ENCODE data around the gene CTTNBP2.

Gene CTTNBP2

GRCh38 chr7:117782761-117783160 lies 90.5 kb downstream of the CTTNBP2 start:
- no peak for DNase-seq (ENCODE audit: low read depth)

DNA sequence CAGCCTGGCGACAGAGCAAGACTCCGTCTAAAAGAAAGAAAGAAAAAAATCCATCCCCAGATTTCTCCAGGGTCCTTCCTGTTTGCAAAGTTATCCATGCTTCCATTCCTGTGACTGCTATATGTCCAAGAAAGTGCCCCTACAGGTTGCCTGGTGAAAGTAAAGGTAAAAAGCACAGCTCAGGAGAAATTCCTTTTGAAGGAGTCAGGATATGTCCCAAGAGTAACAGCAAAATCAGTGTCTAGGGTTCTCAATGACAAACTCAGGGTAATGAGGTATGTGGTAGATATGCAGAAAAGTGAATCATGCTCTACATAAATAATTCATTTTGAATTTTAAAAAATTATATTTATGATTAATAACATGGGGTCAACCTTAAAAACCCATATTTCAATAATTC lies 91.5 kb downstream of the CTTNBP2 start:
- DNase-seq (ENCODE audit: low read depth): no peak

- no peak for DNase-seq (ENCODE audit: low read depth)
Measured at GRCh38 chr7:117780832-117781231, 92.4 kb downstream of the CTTNBP2 start.

GRCh38 chr7:117777335-117778142 lies 95.7 kb downstream of the CTTNBP2 start:
- DNase-seq (ENCODE audit: low read depth): no peak

GRCh38 chr7:117776224-117776623 lies 97.0 kb downstream of the CTTNBP2 start:
- DNase-seq (ENCODE audit: low read depth): no peak

DNA sequence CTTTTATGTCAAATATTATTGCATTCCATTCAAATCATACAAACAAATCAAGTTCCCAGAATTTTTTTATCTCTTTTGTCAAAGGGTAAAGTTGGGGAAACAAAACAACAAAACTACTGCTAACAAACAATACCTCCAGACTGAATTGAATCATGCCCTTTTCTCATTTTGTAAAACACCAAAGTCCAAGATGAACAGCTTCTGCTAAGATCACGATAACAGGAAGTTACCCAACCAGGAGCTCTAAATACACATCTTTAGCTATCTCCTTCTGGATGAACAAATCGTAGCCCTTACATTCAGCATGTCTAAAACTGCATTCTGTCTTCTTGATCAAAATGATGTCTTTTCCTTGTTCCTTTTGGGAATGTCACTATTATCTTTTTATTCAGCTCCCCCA lies 97.4 kb downstream of the CTTNBP2 start:
- DNase-seq (ENCODE audit: low read depth): no peak

DNA sequence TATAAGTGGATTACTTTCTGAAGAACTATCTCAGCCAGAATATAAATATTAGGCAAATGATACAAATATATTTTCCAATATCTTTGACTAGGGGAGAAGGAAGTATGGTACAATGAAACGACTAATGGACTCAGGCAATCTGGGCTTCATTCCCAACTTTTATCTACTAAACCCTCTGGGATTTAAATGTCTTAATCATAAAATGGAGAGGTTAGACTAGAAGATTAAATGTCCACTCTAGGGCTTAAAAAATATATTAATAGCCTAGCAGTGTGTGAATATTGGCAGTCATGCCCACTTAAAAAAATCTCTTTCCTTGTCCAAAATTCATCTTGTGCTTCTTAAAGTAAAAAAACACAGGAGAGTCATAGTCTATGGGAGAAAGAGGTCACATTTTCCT lies 98.3 kb downstream of the CTTNBP2 start:
- no peak for DNase-seq (ENCODE audit: low read depth)

- DNase-seq (ENCODE audit: low read depth): no peak
Measured at GRCh38 chr7:117772421-117772820, 100.8 kb downstream of the CTTNBP2 start.

DNA sequence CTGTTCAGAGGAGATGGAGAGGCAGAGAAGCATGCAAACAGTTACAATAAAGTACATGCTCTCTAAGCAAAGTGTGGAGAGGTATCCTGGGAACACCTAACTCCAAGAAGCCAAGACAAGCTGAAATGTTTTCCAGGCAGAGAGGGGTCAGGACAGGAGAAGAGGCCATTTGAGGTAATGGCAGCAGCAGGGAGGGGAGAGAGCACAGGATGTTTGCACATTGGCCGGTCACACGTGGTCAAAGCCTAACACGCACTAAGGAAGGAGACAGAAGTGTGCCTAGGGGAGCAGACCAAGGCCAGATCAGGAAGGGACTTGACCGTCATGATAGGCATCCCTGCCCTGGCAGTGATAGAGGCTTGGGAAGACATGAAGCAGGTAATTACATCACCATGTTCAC lies 101.5 kb downstream of the CTTNBP2 start:
- no peak for DNase-seq (ENCODE audit: low read depth)

DNA sequence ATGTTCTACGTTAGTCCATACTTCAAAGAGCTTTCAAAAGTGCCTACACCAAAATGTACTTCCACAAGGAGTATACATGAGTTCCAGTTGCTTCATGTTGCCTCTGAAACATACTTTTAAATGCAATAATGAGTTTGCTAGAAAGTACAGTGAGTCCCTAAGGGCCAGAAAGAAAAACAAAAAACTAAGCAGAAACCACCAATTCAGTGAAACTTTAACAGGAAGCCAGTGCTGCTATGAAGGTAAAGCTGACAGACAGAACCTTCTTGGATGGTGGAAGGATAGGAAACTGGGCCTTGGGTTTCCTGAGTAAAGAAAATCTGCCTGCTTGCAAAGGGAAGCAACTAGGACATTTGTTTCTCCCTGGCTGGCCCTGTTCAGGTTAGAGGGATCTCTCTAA lies 104.2 kb downstream of the CTTNBP2 start:
- no peak for DNase-seq (ENCODE audit: low read depth)

DNA sequence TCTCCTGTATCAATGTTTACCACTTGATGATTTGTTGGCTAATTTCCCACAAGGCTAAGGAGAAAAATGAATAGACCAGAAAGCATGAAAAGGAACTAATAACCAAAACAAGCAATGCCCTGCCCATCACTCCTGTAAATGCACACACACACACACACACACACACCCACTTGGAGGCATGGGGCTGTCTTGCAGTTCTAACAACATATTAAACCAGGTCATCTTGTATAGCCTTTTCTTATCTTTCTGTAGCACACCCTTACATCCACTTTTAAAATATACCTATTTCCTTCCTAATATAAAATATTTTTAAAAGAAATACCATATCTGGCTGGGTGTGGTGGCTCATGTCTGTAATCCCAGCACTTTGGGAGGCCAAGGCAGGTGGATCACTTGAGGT lies 105.3 kb downstream of the CTTNBP2 start:
- no peak for DNase-seq (ENCODE audit: low read depth)

GRCh38 chr7:117766913-117767312 lies 106.3 kb downstream of the CTTNBP2 start:
- no peak for DNase-seq (ENCODE audit: low read depth)

- DNase-seq (ENCODE audit: low read depth): no peak
Measured at GRCh38 chr7:117764031-117764430, 109.2 kb downstream of the CTTNBP2 start.

DNA sequence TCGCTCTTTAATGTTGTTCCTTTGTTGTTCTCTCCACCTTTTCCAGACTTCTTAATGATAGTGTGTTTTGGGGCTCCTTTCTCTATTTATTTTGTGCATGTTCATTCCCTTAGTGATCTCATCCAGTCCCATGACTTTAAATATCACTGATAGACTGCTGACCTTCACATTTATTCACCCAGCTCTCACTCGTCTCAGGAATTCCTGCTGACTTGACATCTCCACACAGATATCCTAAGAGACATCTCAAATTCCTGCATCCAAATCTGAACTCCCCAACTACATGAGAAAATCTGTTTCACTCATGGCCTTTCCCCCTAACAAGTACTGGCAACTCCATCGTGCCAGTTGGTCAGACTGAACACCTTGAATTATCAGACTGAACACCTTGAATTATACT lies 111.2 kb downstream of the CTTNBP2 start:
- DNase-seq (ENCODE audit: low read depth): no peak

- DNase-seq (ENCODE audit: low read depth): no peak
Measured at GRCh38 chr7:117759950-117760640, 113.1 kb downstream of the CTTNBP2 start.

DNA sequence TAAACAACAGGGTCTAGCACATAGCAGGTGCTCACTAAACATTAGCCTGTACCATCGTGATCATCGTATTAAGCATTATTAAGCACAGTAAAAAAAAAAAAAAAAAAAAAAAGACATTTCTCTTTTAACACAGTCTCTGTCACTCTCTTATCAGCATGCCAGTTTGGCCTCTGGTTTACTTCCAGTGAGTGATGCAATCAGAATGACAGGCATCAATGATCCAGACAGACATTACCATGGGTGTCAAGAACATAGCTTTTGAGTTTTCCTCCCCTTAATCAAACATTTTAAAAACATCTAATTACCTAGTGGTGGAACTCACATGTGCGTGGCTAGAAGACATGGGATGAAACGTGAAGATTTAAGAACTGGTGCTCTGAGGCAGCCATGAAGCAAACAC lies 115.8 kb downstream of the CTTNBP2 start:
- DNase-seq (ENCODE audit: low read depth): no peak

GRCh38 chr7:117756586-117757085 lies 116.6 kb downstream of the CTTNBP2 start:
- DNase-seq (ENCODE audit: low read depth): no peak

GRCh38 chr7:117755136-117755535 lies 118.1 kb downstream of the CTTNBP2 start:
- DNase-seq (ENCODE audit: low read depth): no peak

GRCh38 chr7:117751775-117752174 lies 121.5 kb downstream of the CTTNBP2 start:
- no peak for DNase-seq (ENCODE audit: low read depth)

DNA sequence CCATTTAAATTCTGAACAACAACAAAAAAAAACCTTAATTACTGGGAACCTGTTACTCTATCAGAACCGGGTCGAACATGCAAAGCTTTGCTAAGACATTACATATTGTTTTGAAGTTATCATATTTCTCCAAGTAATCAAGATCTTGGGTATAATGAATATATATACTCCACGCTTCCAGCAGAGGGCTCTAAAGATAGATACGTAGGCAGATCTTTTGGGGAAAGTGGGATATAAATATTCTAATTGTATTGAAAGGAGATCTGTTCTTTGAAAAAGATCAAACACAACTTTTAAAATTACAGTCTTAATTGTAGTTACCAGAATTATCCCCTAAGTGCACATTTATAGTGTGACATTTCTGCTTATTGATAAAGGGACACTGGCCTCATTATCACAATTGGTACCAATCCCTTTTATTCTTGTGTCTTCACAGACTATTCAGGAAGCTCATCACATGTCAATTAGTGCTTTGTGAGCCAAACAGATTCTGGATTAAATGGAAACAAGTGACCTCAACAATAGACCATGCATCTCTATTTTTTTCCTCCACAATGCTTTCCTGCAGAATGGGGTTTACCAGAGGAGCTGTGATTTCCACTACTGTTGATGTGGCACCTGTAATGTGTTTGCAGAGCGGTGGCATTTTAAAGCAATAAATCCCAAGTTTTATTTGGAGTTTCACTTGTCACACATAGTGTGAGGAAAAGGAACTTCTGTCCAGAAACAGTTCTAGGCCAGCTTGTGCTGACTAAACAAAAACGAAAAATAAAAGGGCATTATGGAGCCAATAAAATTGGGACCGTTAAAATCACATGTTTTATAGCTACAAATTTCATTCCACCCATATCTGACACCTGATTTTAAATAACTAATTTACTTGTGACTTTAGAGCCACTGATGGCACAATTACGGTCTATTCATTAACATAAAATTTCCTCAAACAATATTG lies 122.4 kb downstream of the CTTNBP2 start:
- no peak for DNase-seq (ENCODE audit: low read depth)

DNA sequence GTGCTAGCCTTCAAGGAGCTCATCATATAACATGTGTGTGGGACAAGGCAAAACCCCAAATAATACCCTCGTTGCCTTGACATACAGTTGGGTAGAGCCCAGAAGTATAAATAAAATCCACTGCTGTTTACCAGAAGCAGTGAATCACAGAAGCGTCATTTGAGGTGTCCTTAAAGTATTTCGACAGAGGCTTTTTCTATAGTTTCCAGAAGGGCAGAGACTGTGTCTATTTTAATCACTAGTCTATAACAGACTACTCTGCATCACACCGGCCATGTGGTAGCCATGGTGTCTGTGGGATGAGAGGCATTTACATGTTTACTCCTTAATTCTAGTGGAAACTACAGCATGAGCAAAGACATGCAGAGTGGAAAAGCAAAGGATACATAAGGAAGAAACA lies 131.3 kb downstream of the CTTNBP2 start:
- no peak for DNase-seq (ENCODE audit: low read depth)

GRCh38 chr7:117739085-117739484 lies 134.2 kb downstream of the CTTNBP2 start:
- no peak for DNase-seq (ENCODE audit: low read depth)
